ENCODE data around the gene UQCC3. TPM values are rescaled to one million over a fixed set of nuclear protein-coding genes. Genes with fewer than 3 reads are reported as not detected.

Gene UQCC3, protein sequence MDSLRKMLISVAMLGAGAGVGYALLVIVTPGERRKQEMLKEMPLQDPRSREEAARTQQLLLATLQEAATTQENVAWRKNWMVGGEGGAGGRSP
- total RNA-seq (10 to 100 TPM in 1 of 2 donors, 1 to 10 TPM in 1; 8.6 to 10.4 TPM), polyA plus RNA-seq (10 to 100 TPM in 1 of 2 donors, 1 to 10 TPM in 1; 8.7 to 20.1 TPM)
- long read RNA-seq, donor 1, transcript UQCC3-201 (2 exons, 1,947 nt): major isoform, 23 of 23 reads
- long read RNA-seq, donor 1, partial matches to known transcripts: 0 of 23 reads
- long read RNA-seq, donor 1, other reads (novel, unspliced or antisense): 0 of 23 reads
- long read RNA-seq, donor 2, transcript UQCC3-201 (2 exons, 1,947 nt): major isoform, 20 of 56 reads
- long read RNA-seq, donor 2, partial matches to known transcripts: 31 of 56 reads
- long read RNA-seq, donor 2, other reads (novel, unspliced or antisense): 5 of 56 reads
- long read RNA-seq, donor 3, transcript UQCC3-201 (2 exons, 1,947 nt): major isoform, 11 of 161 reads
- long read RNA-seq, donor 3, partial matches to known transcripts: 96 of 161 reads
- long read RNA-seq, donor 3, other reads (novel, unspliced or antisense): 54 of 161 reads
- long read RNA-seq, donor 4, transcript UQCC3-201 (2 exons, 1,947 nt): major isoform, 18 of 18 reads
- long read RNA-seq, donor 4, partial matches to known transcripts: 0 of 18 reads
- long read RNA-seq, donor 4, other reads (novel, unspliced or antisense): 0 of 18 reads
- long read RNA-seq, donor 5, transcript UQCC3-201 (2 exons, 1,947 nt): major isoform, 26 of 298 reads
- long read RNA-seq, donor 5, partial matches to known transcripts: 188 of 298 reads
- long read RNA-seq, donor 5, other reads (novel, unspliced or antisense): 84 of 298 reads

DNA sequence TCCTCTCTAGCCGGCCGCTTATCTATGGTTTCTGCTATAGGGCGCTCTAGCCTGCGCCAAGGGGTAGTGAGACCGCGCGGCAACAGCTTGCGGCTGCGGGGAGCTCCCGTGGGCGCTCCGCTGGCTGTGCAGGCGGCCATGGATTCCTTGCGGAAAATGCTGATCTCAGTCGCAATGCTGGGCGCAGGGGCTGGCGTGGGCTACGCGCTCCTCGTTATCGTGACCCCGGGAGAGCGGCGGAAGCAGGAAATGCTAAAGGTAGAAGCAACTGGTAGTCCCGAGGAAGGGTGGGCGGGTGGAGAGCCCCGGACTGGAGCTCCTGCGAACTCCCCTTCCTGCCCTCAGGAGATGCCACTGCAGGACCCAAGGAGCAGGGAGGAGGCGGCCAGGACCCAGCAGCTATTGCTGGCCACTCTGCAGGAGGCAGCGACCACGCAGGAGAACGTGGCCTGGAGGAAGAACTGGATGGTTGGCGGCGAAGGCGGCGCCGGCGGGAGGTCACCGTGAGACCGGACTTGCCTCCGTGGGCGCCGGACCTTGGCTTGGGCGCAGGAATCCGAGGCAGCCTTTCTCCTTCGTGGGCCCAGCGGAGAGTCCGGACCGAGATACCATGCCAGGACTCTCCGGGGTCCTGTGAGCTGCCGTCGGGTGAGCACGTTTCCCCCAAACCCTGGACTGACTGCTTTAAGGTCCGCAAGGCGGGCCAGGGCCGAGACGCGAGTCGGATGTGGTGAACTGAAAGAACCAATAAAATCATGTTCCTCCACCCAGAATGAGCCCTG, at the start of gene UQCC3, which contains the start of gene LBHD1:
UQCC3 (plus strand) TSS at position 66 of the 782 bp plus-strand sequence; CDS start at position 139, 73 bp downstream.
LBHD1 (minus strand) TSS at position 660 of the 782 bp plus-strand sequence. CDS start 2,236 bp downstream, outside the sequence.
- peaks cover 5 to 16% (median 11%) of the 10 kb centered on the region in 5 donors for H3K4me1 ChIP-seq (ENCODE audit: control insufficient read depth in 5 of 5, insufficient read depth in 5 of 5, low read length in 5 of 5)
- peak; percentile 83 to 94 (median 86) for DNase-seq
- H3K9me3 ChIP-seq (ENCODE audit: control insufficient read depth in 4 of 4, insufficient read depth in 3 of 4, low read length in 3 of 4): no peaks in the 10 kb centered on the region
- H3K4me3 ChIP-seq: peak within 1 kb of the TSS; percentile 65
- no peaks in the 10 kb centered on the region for H3K27me3 ChIP-seq (ENCODE audit: control insufficient read depth in 3 of 3, insufficient read depth in 3 of 3, low read length in 2 of 3)
- ATAC-seq (ENCODE audit: insufficient read depth, low FRiP score): peak; percentile 83
- H3K36me3 ChIP-seq (ENCODE audit: control insufficient read depth in 4 of 4, insufficient read depth in 4 of 4, low read length in 4 of 4): peaks cover 0 to 16% (median 11%) of the 10 kb centered on the region in 4 donors
- TF ChIP-seq CTCF (IDR thresholded peaks at IDR 0.05; ENCODE audit: control extremely low read depth, extremely low read depth): no peak
- 0% methylated on average over 58 to 59 of the region's 59 CpGs for WGBS, 2 donors
- peak within 1 kb of the TSS; percentile 76 to 89 for H3K27ac ChIP-seq (ENCODE audit: low read depth in 1 of 2, low read length in 1 of 2)
- peak within 1 kb of the TSS; percentile 86 to 95 for H3K9ac ChIP-seq (ENCODE audit: insufficient read depth in 1 of 2, low read length in 2 of 2)

- 88% methylated on average over 7 of the region's 7 CpGs for WGBS, 2 donors
- no peak overlapping the region for H3K9ac ChIP-seq (ENCODE audit: insufficient read depth in 1 of 2, low read length in 2 of 2)
- no peak for TF ChIP-seq CTCF (IDR thresholded peaks at IDR 0.05; ENCODE audit: control extremely low read depth, extremely low read depth)
- H3K4me3 ChIP-seq: no peak overlapping the region
- no peaks in the 10 kb centered on the region for H3K27me3 ChIP-seq (ENCODE audit: control insufficient read depth in 3 of 3, insufficient read depth in 3 of 3, low read length in 2 of 3)
- peak overlapping the region; percentile 80 to 95 for H3K27ac ChIP-seq (ENCODE audit: low read depth in 1 of 2, low read length in 1 of 2)
- peaks cover 7 to 24% (median 23%) of the 10 kb centered on the region in 4 donors for H3K36me3 ChIP-seq (ENCODE audit: control insufficient read depth in 4 of 4, insufficient read depth in 4 of 4, low read length in 4 of 4)
- ATAC-seq (ENCODE audit: insufficient read depth, low FRiP score): no peak
- no peak for DNase-seq
- H3K4me1 ChIP-seq (ENCODE audit: control insufficient read depth in 5 of 5, insufficient read depth in 5 of 5, low read length in 5 of 5): peaks cover 0 to 15% (median 6%) of the 10 kb centered on the region in 5 donors
- no peaks in the 10 kb centered on the region for H3K9me3 ChIP-seq (ENCODE audit: control insufficient read depth in 4 of 4, insufficient read depth in 3 of 4, low read length in 3 of 4)
These were observed 48.9 kb upstream of the UQCC3 start for GRCh38 chr11:62622476-62623089.

DNA sequence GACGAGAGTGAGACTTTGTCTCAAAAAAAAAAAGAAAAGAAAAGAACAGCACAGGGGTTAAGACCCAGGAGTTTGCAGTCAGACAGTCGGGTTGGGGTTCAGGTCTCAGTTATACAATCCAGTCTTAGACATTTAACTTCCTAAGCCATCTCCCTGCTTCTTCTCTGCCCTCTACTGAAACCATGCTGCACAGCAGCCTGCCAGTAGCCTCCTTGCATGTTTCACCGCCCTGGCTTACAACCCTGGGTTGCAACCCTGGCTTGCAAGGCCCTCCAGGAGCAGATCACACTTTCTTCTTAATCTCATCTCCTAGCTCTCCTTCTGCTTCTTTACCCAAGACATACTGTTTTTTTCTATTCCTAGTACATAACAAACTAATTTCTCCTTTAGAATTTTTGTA, 43.8 kb upstream of the UQCC3 start:
- no peaks in the 10 kb centered on the region for H3K9me3 ChIP-seq (ENCODE audit: control insufficient read depth in 4 of 4, insufficient read depth in 3 of 4, low read length in 3 of 4)
- H3K9ac ChIP-seq (ENCODE audit: insufficient read depth in 1 of 2, low read length in 2 of 2): no peak overlapping the region
- DNase-seq (no peak), ATAC-seq (ENCODE audit: insufficient read depth, low FRiP score) (no peak)
- no peaks in the 10 kb centered on the region for H3K27me3 ChIP-seq (ENCODE audit: control insufficient read depth in 3 of 3, insufficient read depth in 3 of 3, low read length in 2 of 3)
- no peak overlapping the region for H3K4me3 ChIP-seq
- WGBS, 2 donors: 84 to 90% methylated on average over 3 of the region's 3 CpGs
- H3K4me1 ChIP-seq (ENCODE audit: control insufficient read depth in 5 of 5, insufficient read depth in 5 of 5, low read length in 5 of 5): peaks cover 0 to under 1% (median 0%) of the 10 kb centered on the region in 5 donors
- H3K36me3 ChIP-seq (ENCODE audit: control insufficient read depth in 4 of 4, insufficient read depth in 4 of 4, low read length in 4 of 4): peaks cover 26 to 64% (median 62%) of the 10 kb centered on the region in 4 donors
- no peak overlapping the region for H3K27ac ChIP-seq (ENCODE audit: low read depth in 1 of 2, low read length in 1 of 2)
- no peak for TF ChIP-seq CTCF (IDR thresholded peaks at IDR 0.05; ENCODE audit: control extremely low read depth, extremely low read depth)
